Pancreas (tissue), 10 donors: ENCODE measurements around the gene GFI1. TPM values are rescaled to one million over a fixed set of nuclear protein-coding genes. Genes with fewer than 3 reads are reported as not detected.

Experiments used
- ATAC-seq, 4 donors: fragments of 200-7000 bp; cut with Tn5 transposase; one replicate each; pipeline versions ENCODE4 v1.8.0 to v1.9.1; 2020; ENCODE audit warnings: mild to moderate bottlenecking in 4 of 4, moderate library complexity in 4 of 4
- DNase-seq, 6 donors: peaks; one replicate each; pipeline ENCODE4 v3.0.0-alpha.2; 2020
- FAIRE-seq: peaks from 2 replicates; lab custom pipeline; 2012; peaks lifted over from hg19 to GRCh38; lab: Jason Lieb, UNC
- H3K27ac ChIP-seq, 4 donors: fragments of 200-600 bp; sonication (generic); 1 replicate in 3 of 4; 2 replicates in 1 of 4; pipeline versions ENCODE4 v1.5.0 to v1.8.0; 2020
- H3K27me3 ChIP-seq, 4 donors: fragments of 200-600 bp; one replicate each; pipeline ENCODE4 v1.8.0; 2021
- H3K36me3 ChIP-seq, 3 donors: fragments of 200-600 bp; sonication (generic) in 1 of 3; one replicate each; pipeline versions ENCODE4 v1.5.0 to v1.8.0; 2020 to 2021
- H3K4me1 ChIP-seq, 3 donors: fragments of 200-600 bp; one replicate each; pipeline ENCODE4 v1.8.0; 2021
- H3K4me3 ChIP-seq, 4 donors: fragments of 200-600 bp; sonication (generic) in 2 of 4; one replicate each; pipeline versions ENCODE4 v1.5.0 to v1.8.0; 2020 to 2021
- H3K9me3 ChIP-seq, 4 donors: fragments of 200-600 bp; one replicate each; pipeline ENCODE4 v1.8.0; 2021
- WGBS, 2 donors: extraction: QIAGEN DNeasy Blood & Tissue Kit; methylation state at CpG; one replicate each; pipeline ENCODE4 v1.1.7; 2013; 5-methylcytosine and 5-hydroxymethylcytosine counted together
- intact Hi-C, 3 donors: fragments of 100-400 bp; cut with DNase I; formaldehyde crosslinking; loops; one replicate each; pipeline versions ENCODE4 v1.11.1 to v1.14.2; 2022
- polyA plus RNA-seq, 2 donors: library from polyadenylated mRNA; stranded (reverse); fragments of 200-250 nt; gene quantifications; one replicate each; pipeline ENCODE4 v1.2.3, GENCODE V29; 2013
- total RNA-seq, 6 donors: library from RNA; stranded (reverse); fragmentation: NEBNext Ultra II Directional in 4 of 6; extraction: Animal tissue kit (Norgen Biotek cat#: 25700) in 4 of 6; gene quantifications; one replicate each; pipeline versions ENCODE4 v1.2.1 to v1.2.4, GENCODE V29; 2021 to 2023
- TF ChIP-seq, protein P1 (sequence below), 4 donors: fragments of 200-600 bp; sonication (generic) in 3 of 4; IDR thresholded peaks; one replicate each; pipeline versions ENCODE4 v1.5.0 to v1.8.0; 2021; ENCODE audit warnings: antibody characterized with exemption in 4 of 4
- donor health status: healthy with polysubstance abuse.
- donor health status: DM: no; HTN: no; CAD: no; lungs with moderate emphysema.
- donor health status: DM: no; HTN: no; CAD: no.
- donor health status: control.
- donor health status: control.
- donor health status: Bipolar disorder and iron deficiency.
- donor health status: DM: yes; HTN: yes; CAD: no.
- donor health status: DM: no; HTN: no; CAD: no.
- donor health status: DM: no; HTN: no; CAD: no.
- donor health status: DM: yes; HTN: yes; CAD: no.

The GFI1 gene
- total and polyA plus RNA-seq, 8 donors = 5.2 to 7.4 (median 6.0) TPM

DNA sequence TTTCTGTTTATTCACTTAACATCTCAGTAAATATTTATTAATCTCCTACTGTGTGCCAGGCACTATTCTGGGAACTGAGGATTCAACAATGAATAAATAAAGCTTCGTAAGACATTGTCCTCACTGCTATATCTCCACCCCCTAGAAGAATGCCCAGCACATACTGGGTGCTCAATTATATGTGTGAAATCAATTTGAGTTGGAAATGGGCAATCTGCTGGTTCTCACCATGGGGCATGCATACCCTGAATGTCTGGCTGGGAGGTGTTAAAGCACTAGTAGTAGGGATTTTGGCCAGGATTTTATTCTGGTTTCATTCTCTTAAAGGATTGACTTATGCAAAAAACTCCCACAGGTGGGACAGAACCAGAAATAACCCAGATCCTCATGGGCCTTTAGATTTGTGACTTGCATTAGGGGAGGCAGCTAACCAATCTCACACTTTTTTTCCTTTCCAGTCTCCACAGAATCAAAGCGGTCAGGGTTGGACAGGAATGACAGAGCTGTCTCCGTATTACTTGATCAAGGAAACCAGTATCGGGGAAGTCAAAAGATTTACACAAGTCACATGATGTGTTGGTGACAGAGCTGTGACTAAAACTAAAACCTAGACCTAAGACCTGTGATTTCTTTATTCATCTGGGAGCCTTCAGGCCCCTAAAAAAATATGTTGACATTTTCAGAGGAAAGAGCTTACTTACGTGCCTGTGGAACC lies 12.8 kb downstream of the GFI1 start:
- TF ChIP-seq, protein P1, sequence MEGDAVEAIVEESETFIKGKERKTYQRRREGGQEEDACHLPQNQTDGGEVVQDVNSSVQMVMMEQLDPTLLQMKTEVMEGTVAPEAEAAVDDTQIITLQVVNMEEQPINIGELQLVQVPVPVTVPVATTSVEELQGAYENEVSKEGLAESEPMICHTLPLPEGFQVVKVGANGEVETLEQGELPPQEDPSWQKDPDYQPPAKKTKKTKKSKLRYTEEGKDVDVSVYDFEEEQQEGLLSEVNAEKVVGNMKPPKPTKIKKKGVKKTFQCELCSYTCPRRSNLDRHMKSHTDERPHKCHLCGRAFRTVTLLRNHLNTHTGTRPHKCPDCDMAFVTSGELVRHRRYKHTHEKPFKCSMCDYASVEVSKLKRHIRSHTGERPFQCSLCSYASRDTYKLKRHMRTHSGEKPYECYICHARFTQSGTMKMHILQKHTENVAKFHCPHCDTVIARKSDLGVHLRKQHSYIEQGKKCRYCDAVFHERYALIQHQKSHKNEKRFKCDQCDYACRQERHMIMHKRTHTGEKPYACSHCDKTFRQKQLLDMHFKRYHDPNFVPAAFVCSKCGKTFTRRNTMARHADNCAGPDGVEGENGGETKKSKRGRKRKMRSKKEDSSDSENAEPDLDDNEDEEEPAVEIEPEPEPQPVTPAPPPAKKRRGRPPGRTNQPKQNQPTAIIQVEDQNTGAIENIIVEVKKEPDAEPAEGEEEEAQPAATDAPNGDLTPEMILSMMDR (IDR thresholded peaks at IDR 0.05) = no peak
- peak in 1 of 4 donors; percentile 32 for ATAC-seq
- Histone ChIP-seq H3K4me3 (no peak overlapping the region), H3K36me3 (no peaks in the 10 kb centered on the region), H3K27me3 (no peaks in the 10 kb centered on the region), H3K9me3 (no peaks in the 10 kb centered on the region), H3K27ac (no peak overlapping the region), H3K4me1 (no peaks in the 10 kb centered on the region)
- intact Hi-C loops = no loop called here
- FAIRE-seq = no peak
- 77 to 80% methylated on average over 5 of the region's 5 CpGs for WGBS, 2 donors
- DNase-seq = no peak

DNA sequence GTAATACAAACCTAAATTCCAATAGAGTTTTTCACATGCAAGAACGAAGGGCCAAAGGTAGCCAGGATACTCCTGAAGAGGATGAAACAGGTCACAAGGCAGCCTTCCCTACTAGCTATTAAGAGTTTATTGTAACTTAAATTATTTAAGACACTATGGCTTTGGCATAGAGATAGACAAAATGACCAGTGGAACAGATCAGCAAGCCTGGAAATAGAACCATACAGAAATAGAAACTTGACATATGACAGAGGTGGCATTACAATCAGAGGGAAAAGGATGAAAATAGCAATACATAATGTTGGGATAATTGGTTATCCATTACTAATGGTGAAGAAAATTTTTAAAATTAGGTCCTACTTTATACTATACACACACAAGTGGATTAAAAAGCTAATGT lies 16.5 kb downstream of the GFI1 start:
- FAIRE-seq = no peak
- Histone ChIP-seq H3K4me3 (no peak overlapping the region), H3K27me3 (no peaks in the 10 kb centered on the region), H3K9me3 (no peaks in the 10 kb centered on the region), H3K27ac (no peak overlapping the region), H3K4me1 (no peaks in the 10 kb centered on the region), H3K36me3 (no peaks in the 10 kb centered on the region)
- TF ChIP-seq, protein P1 (IDR thresholded peaks at IDR 0.05) = no peak
- ATAC-seq = no peak
- intact Hi-C loops = no loop called here
- no peak for DNase-seq
- 95 to 97% methylated on average over 1 of the region's 1 CpG for WGBS, 2 donors

DNA sequence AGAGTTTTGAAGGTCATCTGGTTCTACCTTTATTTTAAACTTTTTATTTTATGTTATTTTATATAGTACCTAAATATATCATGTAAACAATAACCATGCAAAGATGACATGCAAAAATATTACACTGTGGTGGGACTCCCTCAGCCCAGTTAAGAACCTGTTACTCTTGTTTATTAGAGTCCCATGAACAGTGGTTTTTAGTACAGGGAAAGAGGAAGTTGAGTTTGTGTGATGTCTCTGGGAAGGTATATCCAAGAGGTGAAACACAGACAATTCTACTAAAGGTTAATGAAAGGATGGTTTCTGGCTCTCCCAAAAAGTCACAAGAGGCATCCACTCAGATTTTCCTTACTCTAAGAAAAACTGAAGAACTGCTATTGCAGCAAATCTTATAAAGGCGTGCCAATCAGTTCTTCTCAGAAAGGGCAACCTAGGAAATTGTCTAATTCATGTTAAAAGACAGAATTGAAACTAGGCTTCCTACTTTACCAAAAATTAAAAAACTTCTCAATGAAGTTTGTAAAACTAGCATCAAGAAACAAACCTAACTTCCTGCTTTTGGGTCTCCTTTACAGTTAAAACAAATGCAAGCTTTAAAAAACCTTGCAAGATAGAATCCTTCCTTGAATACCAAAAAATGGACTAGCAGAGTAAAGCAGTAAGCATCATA lies 19.9 kb downstream of the GFI1 start:
- no peaks in the 10 kb centered on the region for H3K4me1 ChIP-seq
- FAIRE-seq (no peak), ATAC-seq (no peak), DNase-seq (no peak)
- H3K27me3 ChIP-seq = no peaks in the 10 kb centered on the region
- WGBS, 2 donors = 83 to 100% methylated on average over 1 of the region's 1 CpG
- H3K27ac ChIP-seq = no peak overlapping the region
- TF ChIP-seq, protein P1 (IDR thresholded peaks at IDR 0.05) = no peak
- no peak overlapping the region for H3K4me3 ChIP-seq
- H3K9me3 ChIP-seq = no peaks in the 10 kb centered on the region
- intact Hi-C loops = no loop called here
- no peaks in the 10 kb centered on the region for H3K36me3 ChIP-seq

DNA sequence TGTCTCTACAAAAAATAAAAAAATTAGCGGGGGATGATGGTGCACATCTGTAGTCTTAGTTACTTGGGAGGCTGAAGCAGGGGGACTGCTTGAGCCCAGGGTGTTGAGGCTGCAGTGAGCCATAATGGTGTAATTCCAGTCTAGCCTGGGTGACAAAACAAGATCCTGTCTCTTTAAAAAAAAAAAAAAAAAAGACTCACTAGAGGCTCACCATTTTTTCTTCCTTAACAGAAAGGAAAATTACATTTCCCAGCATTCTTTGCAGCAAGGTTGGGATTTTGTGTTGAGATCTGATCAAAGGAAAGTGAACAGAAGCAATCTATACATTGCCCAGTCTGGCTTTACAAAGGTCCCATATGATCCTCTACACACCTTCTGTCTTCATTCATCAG lies 21.5 kb downstream of the GFI1 start:
- TF ChIP-seq, protein P1 (IDR thresholded peaks at IDR 0.05) = no peak
- intact Hi-C loops = no loop called here
- Histone ChIP-seq H3K9me3 (no peaks in the 10 kb centered on the region), H3K27me3 (no peaks in the 10 kb centered on the region), H3K36me3 (no peaks in the 10 kb centered on the region), H3K4me3 (no peak overlapping the region), H3K27ac (no peak overlapping the region), H3K4me1 (no peaks in the 10 kb centered on the region)
- no peak for ATAC-seq
- no peak for FAIRE-seq
- WGBS, 2 donors = 100% methylated on average over 1 of the region's 1 CpG
- DNase-seq = no peak
